TTC549 (cell line): ENCODE measurements around the gene CYRIA.

Experiments used
- FAIRE-seq: peaks from 2 replicates; lab custom pipeline; 2012; peaks lifted over from hg19 to GRCh38; lab: Jason Lieb, UNC

CYRIA gene

GRCh38 chr2:16666449-16666801 lies 791 bp upstream of the CYRIA start:
- FAIRE-seq, result no peak

GRCh38 chr2:16664809-16665747 lies 556 bp downstream of the CYRIA start:
- FAIRE-seq, result no peak

GRCh38 chr2:16664052-16664731 lies 1.4 kb downstream of the CYRIA start:
- FAIRE-seq, result no peak

DNA sequence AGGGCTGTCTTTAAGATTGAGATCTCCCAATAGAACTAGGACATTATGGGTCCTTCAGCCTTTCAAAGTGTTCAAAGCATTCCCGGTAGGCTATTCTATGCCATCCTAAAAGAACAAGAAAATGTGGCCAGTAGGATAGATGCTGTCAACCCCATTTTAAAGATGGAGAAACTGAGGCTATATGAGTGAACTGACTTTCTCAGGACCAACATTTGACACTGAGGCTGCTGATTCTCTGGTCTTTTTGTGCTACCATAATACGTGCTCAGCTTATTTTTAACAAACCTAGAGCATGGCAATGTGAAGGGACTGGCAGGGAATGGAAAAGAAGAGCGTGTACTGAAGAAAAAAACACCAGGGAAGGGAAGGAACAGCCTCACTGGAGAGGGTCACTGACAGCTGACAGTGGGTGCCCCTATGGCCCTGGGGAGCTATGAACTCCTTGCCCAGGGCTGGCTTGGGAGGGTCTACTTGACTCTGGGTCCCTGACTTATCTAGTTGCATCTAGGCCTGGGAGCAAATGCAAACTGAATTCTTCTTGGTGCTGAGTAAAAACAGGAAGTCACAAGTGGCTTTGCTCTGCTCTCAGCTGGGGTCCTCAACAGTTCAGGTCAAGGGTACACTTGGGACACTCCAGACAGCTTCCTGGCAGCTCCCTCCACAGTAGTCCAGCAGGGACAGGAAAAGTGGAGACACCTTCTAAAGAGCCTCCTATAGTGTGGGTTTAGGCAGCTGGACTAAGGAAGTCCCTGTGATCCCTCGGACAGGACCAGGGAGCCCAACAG lies 2.3 kb downstream of the CYRIA start:
- FAIRE-seq, result no peak

DNA sequence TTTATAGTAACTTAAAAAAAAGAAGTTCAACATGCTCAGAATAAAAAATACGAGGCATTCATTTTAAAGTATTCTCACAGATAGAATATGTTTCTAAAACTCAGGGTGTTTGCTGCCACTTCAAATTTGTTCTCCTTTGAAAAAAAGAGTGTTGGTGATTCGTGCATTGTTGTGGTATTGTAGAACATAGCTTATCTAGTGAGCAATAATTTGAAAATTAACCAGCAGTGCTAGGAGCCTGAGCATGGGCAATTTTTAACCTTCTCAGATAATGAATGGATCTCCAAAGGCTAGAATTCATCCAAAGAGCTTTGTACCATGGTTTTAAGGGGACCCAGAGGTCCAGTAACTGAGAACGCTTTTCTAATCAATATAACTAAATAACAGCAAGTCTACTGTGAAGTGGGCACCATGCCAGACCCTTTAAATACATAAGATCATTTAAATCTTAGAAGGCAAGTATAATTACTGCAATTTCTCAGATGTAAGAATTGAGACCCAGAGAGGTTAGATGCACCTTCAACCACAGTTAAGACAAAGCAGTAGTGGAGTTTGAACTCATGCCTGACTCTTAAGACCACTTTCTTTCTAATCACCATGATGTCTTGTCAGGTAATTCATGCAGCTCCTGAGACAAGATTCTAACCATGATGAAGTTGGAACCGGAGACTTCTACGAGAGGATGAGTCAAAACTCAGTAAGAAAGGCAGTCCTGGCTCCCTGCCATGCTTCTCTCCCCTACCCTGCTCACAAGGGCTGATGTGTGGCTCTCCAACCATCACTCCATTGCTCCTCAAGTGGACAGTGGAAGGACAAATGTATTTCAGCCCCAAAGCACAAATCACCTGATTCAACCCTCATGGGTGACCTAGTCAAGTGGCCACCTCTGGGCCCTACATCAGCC lies 3.4 kb downstream of the CYRIA start:
- no peak for FAIRE-seq

GRCh38 chr2:16661526-16661925 lies 4.1 kb downstream of the CYRIA start:
- FAIRE-seq, result no peak

GRCh38 chr2:16660556-16660955 lies 5.1 kb downstream of the CYRIA start:
- no peak for FAIRE-seq

DNA sequence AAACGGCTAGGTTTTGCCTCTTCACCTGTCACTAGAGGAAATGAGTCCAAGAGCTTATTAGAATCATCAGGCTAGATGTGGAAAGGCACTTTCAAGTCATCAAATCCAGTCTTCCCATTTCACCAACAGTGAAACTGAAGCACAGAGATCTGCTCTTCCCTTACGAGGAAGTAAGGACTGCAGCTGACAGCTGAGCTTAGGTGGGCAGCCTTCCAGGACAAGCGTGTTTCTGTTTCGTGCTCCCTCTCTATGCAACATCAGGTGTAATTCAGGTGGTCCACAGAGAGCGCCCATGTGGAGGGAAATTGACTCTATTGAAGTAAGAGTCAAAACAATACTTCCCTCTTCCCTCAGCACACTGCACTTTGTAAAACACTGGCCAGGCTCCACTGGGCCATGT lies 5.5 kb downstream of the CYRIA start:
- FAIRE-seq, result no peak

DNA sequence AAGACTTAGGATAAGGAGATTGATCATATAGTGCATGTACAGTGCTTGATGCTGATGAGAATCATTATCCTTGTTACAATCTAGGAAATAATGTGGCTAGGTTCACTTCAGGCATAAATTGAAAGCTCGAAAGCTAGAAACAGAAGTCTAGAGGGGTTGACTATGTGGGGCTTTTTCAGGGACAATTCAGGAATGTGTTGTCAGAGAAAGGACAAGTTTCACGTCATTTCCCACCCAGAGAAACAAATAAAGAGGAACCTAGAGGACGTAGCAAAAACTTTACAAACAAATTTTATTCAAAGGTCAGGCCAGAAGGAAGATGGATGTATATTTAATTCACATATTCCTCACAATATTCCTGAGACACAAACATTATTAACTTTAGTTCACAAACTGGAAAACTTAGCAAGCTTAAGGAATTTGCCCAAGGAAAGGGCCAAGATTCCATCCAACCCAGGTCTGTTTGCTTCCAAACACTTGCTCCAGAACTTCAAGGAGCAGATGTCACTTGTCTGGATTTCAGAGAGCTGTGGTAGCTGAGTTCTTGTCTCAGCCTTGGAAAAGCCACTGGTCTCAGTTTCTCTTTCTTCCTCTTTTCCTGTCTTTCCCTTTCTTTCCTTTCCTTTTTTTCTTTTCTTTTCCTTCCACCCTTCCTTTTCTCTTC lies 7.4 kb downstream of the CYRIA start:
- FAIRE-seq, result no peak

DNA sequence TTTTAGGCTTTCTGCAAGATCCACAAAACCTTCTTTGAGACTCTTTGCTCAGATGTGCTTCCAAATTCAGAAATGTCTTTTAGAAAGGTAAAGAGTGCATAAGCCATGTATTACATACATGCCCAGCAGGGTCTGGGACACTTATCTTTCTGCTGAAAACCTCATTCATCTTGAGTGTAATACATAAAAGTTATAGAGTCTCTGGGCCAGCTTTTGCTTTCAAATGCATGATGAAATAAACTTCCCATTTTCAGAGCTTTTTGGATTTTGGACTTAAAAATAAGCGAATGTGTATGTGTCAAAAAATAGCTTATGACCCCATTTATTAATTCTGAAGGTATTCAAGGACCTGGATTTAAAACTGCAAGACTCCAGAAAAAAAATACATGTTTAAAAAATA lies 8.0 kb downstream of the CYRIA start:
- no peak for FAIRE-seq

GRCh38 chr2:16656784-16657391 lies 8.7 kb downstream of the CYRIA start:
- no peak for FAIRE-seq

DNA sequence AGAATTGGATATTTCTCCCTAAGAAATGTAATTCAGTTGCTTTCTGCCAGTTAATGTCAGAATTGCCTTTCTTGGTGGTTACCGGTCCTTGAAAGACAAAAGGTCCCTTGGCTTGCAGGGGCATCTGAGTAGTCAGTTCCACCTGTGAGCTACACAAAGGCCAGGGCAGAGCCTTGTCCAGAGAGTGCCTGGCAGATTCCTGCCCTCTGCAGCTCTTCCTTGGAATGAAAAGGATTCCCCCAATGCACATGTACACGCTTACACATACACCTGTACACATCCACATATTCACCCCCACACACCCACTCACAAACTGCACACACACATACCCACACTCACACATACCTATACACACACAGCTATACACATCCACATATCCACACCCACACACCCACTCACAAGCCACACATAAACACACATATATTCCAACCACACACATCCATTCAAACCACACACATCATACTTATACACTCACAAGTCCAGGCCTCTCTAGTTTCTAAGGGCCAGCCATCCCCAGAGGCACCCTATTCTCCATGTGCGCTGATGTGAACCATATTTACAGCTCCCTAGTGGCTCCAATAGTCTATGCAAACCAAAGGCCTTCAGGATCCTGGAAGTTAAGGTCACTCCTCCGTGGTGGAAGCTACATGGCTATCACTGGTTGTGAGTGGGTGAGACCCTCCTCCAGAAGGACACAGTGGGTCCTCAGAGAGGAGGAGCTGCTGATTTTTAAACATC lies 9.6 kb downstream of the CYRIA start:
- no peak for FAIRE-seq

- FAIRE-seq, result no peak
Observed at GRCh38 chr2:16655445-16655837, 10.2 kb downstream of the CYRIA start.

DNA sequence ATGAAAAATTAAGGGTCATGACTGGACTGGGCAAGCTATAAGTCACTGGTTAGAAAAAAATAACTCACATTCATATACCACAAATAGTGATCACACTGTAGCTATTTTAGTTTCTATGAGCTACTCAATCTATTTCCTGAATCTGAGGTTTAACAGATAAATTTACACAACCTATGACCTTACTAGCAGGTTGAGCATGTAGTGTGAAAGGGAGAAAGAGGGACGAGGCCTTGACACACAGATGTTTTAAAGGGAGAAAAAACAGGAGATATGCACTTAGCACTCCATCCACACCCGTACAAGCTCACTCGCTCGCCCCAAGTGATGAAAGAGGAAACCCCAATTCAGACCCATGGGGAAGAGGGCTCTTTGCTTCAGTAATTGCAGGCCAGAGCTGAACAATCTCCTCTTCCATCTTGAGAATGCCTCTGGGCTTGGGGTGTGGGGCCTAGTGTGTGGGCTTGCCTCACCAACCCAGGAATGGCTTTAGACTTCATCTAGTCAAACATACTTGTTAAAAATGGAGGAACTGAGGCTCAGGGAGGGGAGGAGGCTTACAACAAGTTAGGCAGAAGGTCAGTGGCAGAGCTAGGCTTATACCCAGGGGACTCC lies 10.7 kb downstream of the CYRIA start:
- no peak for FAIRE-seq

- FAIRE-seq, result no peak
Observed at GRCh38 chr2:16653799-16654198, 11.8 kb downstream of the CYRIA start.

DNA sequence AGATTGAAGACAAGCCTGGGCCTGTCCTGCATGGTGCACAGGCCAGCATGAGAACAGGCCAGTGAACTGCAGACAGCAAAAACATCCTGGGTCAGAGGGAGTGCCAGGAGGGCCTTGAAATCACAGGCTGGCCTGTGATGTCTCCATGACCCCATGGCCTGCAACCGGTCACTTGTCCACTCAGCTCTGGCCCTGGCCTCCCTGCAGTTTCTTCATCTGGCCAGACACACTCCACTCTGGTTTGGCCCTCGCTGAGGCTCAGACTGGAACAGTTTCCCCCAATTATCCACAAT lies 12.6 kb downstream of the CYRIA start:
- FAIRE-seq, result no peak

GRCh38 chr2:16652296-16653082 lies 13.1 kb downstream of the CYRIA start:
- no peak for FAIRE-seq

DNA sequence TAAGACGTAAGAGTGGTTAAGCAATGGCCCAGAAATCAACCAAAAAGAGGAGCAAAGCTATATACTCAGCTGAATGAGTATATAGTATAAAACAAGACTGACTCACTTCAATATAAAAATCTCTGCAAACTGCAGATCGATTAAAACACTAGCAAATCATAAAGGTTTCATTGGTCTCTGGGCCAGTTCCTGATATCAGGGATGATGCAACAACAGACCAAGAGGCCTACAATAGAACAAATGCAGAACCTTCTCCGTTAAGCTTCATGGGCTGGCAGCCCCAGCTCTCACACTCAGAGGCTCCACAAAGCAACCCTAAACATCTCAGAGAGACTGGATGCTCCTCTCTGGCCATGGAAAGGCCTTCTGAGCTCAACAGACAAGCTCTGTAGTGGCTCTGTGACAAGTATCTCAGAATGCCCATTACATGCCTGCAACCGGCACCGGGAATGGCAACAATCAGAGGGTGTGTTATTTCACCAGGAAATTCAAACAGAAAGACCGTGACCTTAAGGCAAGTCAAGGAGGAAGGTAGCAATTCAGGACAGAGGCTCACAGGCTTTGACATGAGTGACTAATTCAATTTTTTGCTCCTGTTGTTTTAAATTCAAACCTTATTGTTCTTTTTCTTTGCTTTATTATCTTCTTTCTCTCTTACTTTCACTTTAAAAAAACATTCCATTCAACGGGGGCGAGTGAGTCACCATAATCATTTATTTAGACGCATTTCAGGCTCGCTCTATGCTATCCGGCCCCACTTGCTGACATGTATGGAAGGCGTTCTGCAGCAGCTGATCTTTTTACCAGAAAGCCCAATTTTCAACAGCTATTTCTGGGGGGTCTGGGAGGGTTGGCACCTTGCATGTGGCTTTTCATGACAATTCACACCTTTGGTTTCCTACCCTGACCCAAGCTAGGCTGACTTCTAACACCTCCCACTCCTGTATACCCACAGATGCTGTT lies 15.1 kb downstream of the CYRIA start:
- FAIRE-seq, result no peak
